Measurements from ENCODE around the gene FOLR2.

- TF ChIP-seq CTCF (IDR thresholded peaks at IDR 0.05; ENCODE audit: control extremely low read depth in 1 of 3, insufficient read depth in 1 of 3, low read depth in 1 of 3, low read length in 3 of 3) (no peak), POLR2A (IDR thresholded peaks at IDR 0.05; ENCODE audit: control extremely low read depth in 1 of 2, low read depth in 2 of 2, low read length in 2 of 2) (no peak), SIN3A (conservative IDR thresholded peaks at IDR 0.05 in 1 of 2, IDR thresholded peaks at IDR 0.05 in 1 of 2; ENCODE audit: low read depth in 1 of 2, low read length in 2 of 2) (no peak), CREB1 (IDR thresholded peaks at IDR 0.05) (no peak)
Measured at GRCh38 chr11:72204886-72205285, 11.7 kb upstream of the FOLR2 start.

Measured in H1 (cell line).